Parathyroid adenoma (tissue), 2 donors: Measurements from ENCODE around the gene MICALL2.

Source experiments
- H2AFZ ChIP-seq: fragments of 300-600 bp; sonication (generic); one replicate; pipeline ENCODE4 v1.7.0; 2017; ENCODE audit warnings: antibody characterized with exemption, mild to moderate bottlenecking
- H3K27ac ChIP-seq: fragments of 300-600 bp; sonication (generic); one replicate; pipeline ENCODE4 v1.7.0; 2017
- H3K27me3 ChIP-seq: fragments of 300-600 bp; sonication (generic); one replicate; pipeline ENCODE4 v1.7.0; 2017; ENCODE audit warnings: low read length; ENCODE audit not compliant: control insufficient read depth, insufficient read depth
- H3K36me3 ChIP-seq: fragments of 300-600 bp; sonication (generic); one replicate; pipeline ENCODE4 v1.7.0; 2017; ENCODE audit warnings: low read length; ENCODE audit not compliant: control insufficient read depth, insufficient read depth
- H3K4me1 ChIP-seq: fragments of 300-600 bp; sonication (generic); one replicate; pipeline ENCODE4 v1.7.0; 2017; ENCODE audit warnings: control low read depth
- H3K4me2 ChIP-seq: fragments of 300-600 bp; sonication (generic); one replicate; pipeline ENCODE4 v1.7.0; 2017; ENCODE audit warnings: low read length
- H3K4me3 ChIP-seq: fragments of 300-600 bp; sonication (generic); one replicate; pipeline ENCODE4 v1.7.0; 2017; ENCODE audit warnings: low read depth, low read length
- H3K79me2 ChIP-seq: fragments of 300-600 bp; sonication (generic); one replicate; pipeline ENCODE4 v1.7.0; 2017; ENCODE audit warnings: control low read depth
- H3K9ac ChIP-seq: fragments of 300-600 bp; sonication (generic); one replicate; pipeline ENCODE4 v1.7.0; 2017; ENCODE audit warnings: mild to moderate bottlenecking
- H3K9me3 ChIP-seq: fragments of 300-600 bp; sonication (generic); one replicate; pipeline ENCODE4 v1.7.0; 2017; ENCODE audit warnings: low read length; ENCODE audit not compliant: control insufficient read depth
- CTCF ChIP-seq: fragments of 300-600 bp; sonication (generic); IDR thresholded peaks from one replicate; pipeline ENCODE4 v1.7.0; 2017; ENCODE audit warnings: antibody characterized with exemption, mild to moderate bottlenecking
- donor health status: primary hyperparathyroidism.

MICALL2 gene

DNA sequence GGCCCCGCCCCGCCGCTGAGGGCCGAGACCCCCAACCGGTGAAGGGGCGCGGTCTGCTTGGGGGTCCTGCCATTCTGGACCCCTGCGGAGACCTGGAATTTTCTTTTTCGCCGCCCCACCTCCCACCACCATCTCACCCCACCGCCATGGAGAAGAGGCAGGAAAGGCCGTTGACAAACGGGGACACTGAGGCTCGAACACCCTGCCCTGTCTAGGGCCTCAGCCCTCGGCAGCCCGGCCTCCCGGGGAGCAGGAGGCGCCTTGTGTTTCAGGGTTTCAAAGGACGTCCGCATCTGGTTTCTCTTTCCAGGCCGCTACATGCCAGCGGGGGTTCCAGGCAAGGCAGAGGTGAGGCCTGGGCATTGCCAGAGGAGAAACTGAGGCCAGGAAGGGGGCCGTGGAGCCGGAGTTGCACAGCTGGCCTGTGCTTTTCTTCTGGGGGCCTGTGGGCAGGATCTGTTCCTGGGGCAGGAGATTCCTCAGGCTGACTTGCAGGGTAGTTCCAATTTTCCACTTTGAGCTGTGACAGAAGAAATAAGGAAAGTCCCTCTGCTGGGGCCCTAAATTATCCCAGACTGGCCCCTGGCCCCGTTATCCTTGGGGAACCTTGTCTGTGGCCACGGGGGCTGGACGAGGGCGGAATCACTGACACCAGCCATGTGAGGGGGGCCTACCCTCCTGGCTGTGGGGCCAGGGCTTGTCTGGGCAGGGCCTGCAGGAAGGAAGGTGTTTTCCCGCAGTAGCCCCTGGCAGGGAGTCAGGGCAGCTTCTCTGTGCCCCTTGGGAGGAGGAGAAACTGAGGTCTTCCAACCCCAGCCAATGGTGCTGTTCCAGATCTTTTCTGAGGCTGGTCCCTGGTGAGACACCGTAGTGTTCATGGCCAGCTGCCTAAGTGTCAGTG is 900 bp upstream of the MICALL2 start:
- H2AFZ ChIP-seq, result peak overlapping the region; percentile 86
- peaks cover 8% of the 10 kb centered on the region for H3K79me2 ChIP-seq
- H3K27ac ChIP-seq, result peak overlapping the region; percentile 63
- peaks cover 29% of the 10 kb centered on the region for H3K4me1 ChIP-seq
- no peak overlapping the region for H3K9ac ChIP-seq
- TF ChIP-seq CTCF, result no peak
- H3K36me3 ChIP-seq, result no peaks in the 10 kb centered on the region
- peak overlapping the region; percentile 65 for H3K4me3 ChIP-seq
- no peaks in the 10 kb centered on the region for H3K27me3 ChIP-seq
- peak overlapping the region; percentile 79 for H3K4me2 ChIP-seq
- no peaks in the 10 kb centered on the region for H3K9me3 ChIP-seq

- Histone ChIP-seq H3K4me1 (peaks cover 32% of the 10 kb centered on the region), H3K27me3 (no peaks in the 10 kb centered on the region), H3K4me3 (peak overlapping the region; percentile 78), H3K27ac (no peak overlapping the region), H2AFZ (peak overlapping the region; percentile 91), H3K9ac (no peak overlapping the region), H3K79me2 (peaks cover 8% of the 10 kb centered on the region), H3K9me3 (no peaks in the 10 kb centered on the region), H3K4me2 (peak overlapping the region; percentile 96), H3K36me3 (no peaks in the 10 kb centered on the region)
- TF ChIP-seq CTCF, result no peak
Observed at GRCh38 chr7:1459512-1459892, 232 bp upstream of the MICALL2 start.

GRCh38 chr7:1457949-1458682 is 1.2 kb downstream of the MICALL2 start:
- H3K4me2 ChIP-seq, result peak overlapping the region; percentile 96
- TF ChIP-seq CTCF, result no peak
- H3K36me3 ChIP-seq, result no peaks in the 10 kb centered on the region
- no peak overlapping the region for H3K9ac ChIP-seq
- peaks cover 32% of the 10 kb centered on the region for H3K4me1 ChIP-seq
- H3K4me3 ChIP-seq, result peak overlapping the region; percentile 78
- no peak overlapping the region for H3K27ac ChIP-seq
- H2AFZ ChIP-seq, result no peak overlapping the region
- H3K27me3 ChIP-seq, result no peaks in the 10 kb centered on the region
- H3K9me3 ChIP-seq, result no peaks in the 10 kb centered on the region
- H3K79me2 ChIP-seq, result peaks cover 8% of the 10 kb centered on the region

DNA sequence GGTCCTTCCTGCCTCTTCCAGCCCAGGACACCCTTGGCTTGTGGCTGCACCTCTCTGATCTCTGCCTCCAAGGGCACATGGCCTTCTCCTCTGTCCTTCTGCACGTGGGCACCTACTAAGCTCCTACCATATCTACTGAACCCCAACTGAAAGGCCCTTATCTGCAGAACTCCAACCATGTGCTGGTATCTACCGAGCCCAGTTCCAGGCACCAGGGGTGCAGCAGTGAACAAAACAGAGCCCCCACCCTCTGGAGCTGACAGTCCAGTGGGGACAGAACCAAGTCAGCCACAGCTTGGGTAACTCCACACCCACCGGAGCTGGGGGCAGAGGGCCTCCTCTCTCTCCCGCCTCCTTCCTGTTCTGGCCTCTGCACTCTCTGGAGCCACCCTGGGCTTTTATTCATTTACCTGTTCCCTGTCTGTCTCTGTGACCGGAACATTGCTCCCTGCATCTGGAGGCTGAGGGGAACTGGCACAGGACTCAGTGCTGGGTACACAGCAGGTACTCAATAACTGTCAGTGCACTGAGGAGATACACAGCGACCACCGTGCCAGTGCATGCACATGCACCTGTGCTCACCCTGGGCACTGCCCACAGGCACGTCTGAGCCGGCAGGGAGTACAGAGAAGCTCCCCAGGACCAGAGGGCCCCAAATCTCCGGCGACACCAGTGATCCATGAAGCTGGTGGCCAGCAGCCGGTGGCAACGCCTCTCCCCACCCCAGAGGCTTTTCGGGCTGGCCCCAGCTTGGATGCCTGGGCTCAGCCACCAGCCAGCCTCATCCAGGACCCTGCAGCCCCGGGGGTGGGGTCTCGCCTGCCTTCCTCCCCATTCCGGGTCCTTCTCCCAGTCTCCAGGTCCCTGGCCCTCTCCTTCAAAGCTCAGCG is 2.0 kb downstream of the MICALL2 start:
- TF ChIP-seq CTCF, result no peak
- peaks cover 32% of the 10 kb centered on the region for H3K4me1 ChIP-seq
- H3K9ac ChIP-seq, result no peak overlapping the region
- H3K79me2 ChIP-seq, result peaks cover 8% of the 10 kb centered on the region
- H3K9me3 ChIP-seq, result no peaks in the 10 kb centered on the region
- H2AFZ ChIP-seq, result no peak overlapping the region
- H3K4me2 ChIP-seq, result peak overlapping the region; percentile 96
- H3K36me3 ChIP-seq, result no peaks in the 10 kb centered on the region
- H3K27me3 ChIP-seq, result no peaks in the 10 kb centered on the region
- H3K27ac ChIP-seq, result no peak overlapping the region
- H3K4me3 ChIP-seq, result peak overlapping the region; percentile 16
